SK-N-SH treated with all-trans-retinoic acid at 6 μM for 48 hours (cell line): Measurements from ENCODE around the gene RNF213.

Experiments used
- ATAC-seq: fragments of 200-7000 bp; cut with Tn5 transposase; 3 replicates; pipeline ENCODE4 v1.9.1; 2020; ENCODE audit warnings: mild to moderate bottlenecking, moderate library complexity
- ARNTL ChIP-seq: fragments of 450-650 bp; formaldehyde crosslinking; IDR thresholded peaks from 2 replicates; pipeline ENCODE4 v1.5.0; 2020; ENCODE audit warnings: low read depth, mild to moderate bottlenecking, moderate library complexity, borderline replicate concordance
- BACH2 ChIP-seq: fragments of 250-450 bp; sonication (Bioruptor Pico); IDR thresholded peaks from 2 replicates; pipeline ENCODE4 v1.9.0; 2021; ENCODE audit warnings: mild to moderate bottlenecking, borderline replicate concordance
- CSDC2 ChIP-seq: fragments of 250-450 bp; sonication (Bioruptor Pico); IDR thresholded peaks from 2 replicates; pipeline ENCODE4 v1.5.0; 2020; ENCODE audit warnings: mild to moderate bottlenecking, moderate library complexity
- ESRRG ChIP-seq: fragments of 250-450 bp; sonication (Bioruptor Pico); IDR thresholded peaks from 2 replicates; pipeline ENCODE4 v1.6.1; 2021; ENCODE audit warnings: mild to moderate bottlenecking
- GLIS3 ChIP-seq: fragments of 250-450 bp; sonication (Bioruptor Pico); IDR thresholded peaks from 2 replicates; pipeline ENCODE4 v1.5.0; 2020; ENCODE audit warnings: mild to moderate bottlenecking, moderate library complexity
- ISL1 ChIP-seq: fragments of 250-450 bp; sonication (Bioruptor Pico); IDR thresholded peaks from 2 replicates; pipeline ENCODE4 v2.1.2; 2022; ENCODE audit warnings: mild to moderate bottlenecking, moderate library complexity
- OSR1 ChIP-seq: fragments of 250-450 bp; sonication (Bioruptor Pico); IDR thresholded peaks from 2 replicates; pipeline ENCODE4 v1.8.0; 2022; ENCODE audit warnings: moderate library complexity, mild to moderate bottlenecking, inconsistent platforms
- POU6F1 ChIP-seq: fragments of 250-450 bp; sonication (Bioruptor Pico); IDR thresholded peaks from 2 replicates; pipeline ENCODE4 v1.8.0; 2021; ENCODE audit warnings: low read depth, mild to moderate bottlenecking, moderate library complexity, borderline replicate concordance
- PPARA ChIP-seq: fragments of 250-450 bp; sonication (Bioruptor Pico); IDR thresholded peaks from 2 replicates; pipeline ENCODE4 v1.5.0; 2020; ENCODE audit warnings: mild to moderate bottlenecking, borderline replicate concordance
- SNAI2 ChIP-seq: fragments of 250-450 bp; sonication (Bioruptor Pico); IDR thresholded peaks from 2 replicates; pipeline ENCODE4 v1.5.0; 2020; ENCODE audit warnings: mild to moderate bottlenecking, moderate library complexity
- TOX ChIP-seq: fragments of 250-450 bp; sonication (Bioruptor Pico); IDR thresholded peaks from 2 replicates; pipeline ENCODE4 v1.8.0; 2021; ENCODE audit warnings: mild to moderate bottlenecking, moderate library complexity, borderline replicate concordance
- ZC3H10 ChIP-seq: fragments of 250-450 bp; sonication (Bioruptor Pico); IDR thresholded peaks from 2 replicates; pipeline ENCODE4 v1.5.1; 2021; ENCODE audit warnings: mild to moderate bottlenecking, moderate library complexity
- ZFP3 ChIP-seq: fragments of 250-450 bp; sonication (Bioruptor Pico); IDR thresholded peaks from 2 replicates; pipeline ENCODE4 v1.5.0; 2020; ENCODE audit warnings: mild to moderate bottlenecking, moderate library complexity
- ZFP30 ChIP-seq: fragments of 450-650 bp; formaldehyde crosslinking; IDR thresholded peaks from 2 replicates; pipeline ENCODE4 v1.5.0; 2022; ENCODE audit warnings: mild to moderate bottlenecking, moderate library complexity
- ZNF565 ChIP-seq: fragments of 450-650 bp; formaldehyde crosslinking; conservative IDR thresholded peaks from 2 replicates; pipeline ENCODE4 v1.5.0; 2020; ENCODE audit warnings: low read depth, mild to moderate bottlenecking, moderate library complexity
- ZNF70 ChIP-seq: fragments of 450-650 bp; formaldehyde crosslinking; IDR thresholded peaks from 2 replicates; pipeline ENCODE4 v1.5.0; 2020; ENCODE audit warnings: mild to moderate bottlenecking, moderate library complexity
- ZNF8 ChIP-seq: fragments of 450-650 bp; formaldehyde crosslinking; IDR thresholded peaks from 2 replicates; pipeline ENCODE4 v1.5.0; 2020; ENCODE audit warnings: mild to moderate bottlenecking, moderate library complexity
- TF ChIP-seq, protein P1 (sequence below): fragments of 250-450 bp; sonication (Bioruptor Pico); IDR thresholded peaks from 2 replicates; pipeline ENCODE4 v1.5.0; 2020; ENCODE audit warnings: mild to moderate bottlenecking, moderate library complexity
- TF ChIP-seq, protein P2 (sequence below): fragments of 250-450 bp; sonication (Bioruptor Pico); IDR thresholded peaks from 2 replicates; pipeline ENCODE4 v1.8.0; 2020; ENCODE audit warnings: mild to moderate bottlenecking, moderate library complexity, borderline replicate concordance
- TF ChIP-seq, protein P3 (sequence below): fragments of 250-450 bp; sonication (Bioruptor Pico); IDR thresholded peaks from 2 replicates; pipeline ENCODE4 v1.5.1; 2020; ENCODE audit warnings: low read depth, mild to moderate bottlenecking, moderate library complexity
- TF ChIP-seq, protein P4 (sequence below): fragments of 250-450 bp; sonication (Bioruptor Pico); IDR thresholded peaks from 2 replicates; pipeline ENCODE4 v1.5.1; 2021; ENCODE audit warnings: mild to moderate bottlenecking, moderate library complexity

Gene RNF213

DNA sequence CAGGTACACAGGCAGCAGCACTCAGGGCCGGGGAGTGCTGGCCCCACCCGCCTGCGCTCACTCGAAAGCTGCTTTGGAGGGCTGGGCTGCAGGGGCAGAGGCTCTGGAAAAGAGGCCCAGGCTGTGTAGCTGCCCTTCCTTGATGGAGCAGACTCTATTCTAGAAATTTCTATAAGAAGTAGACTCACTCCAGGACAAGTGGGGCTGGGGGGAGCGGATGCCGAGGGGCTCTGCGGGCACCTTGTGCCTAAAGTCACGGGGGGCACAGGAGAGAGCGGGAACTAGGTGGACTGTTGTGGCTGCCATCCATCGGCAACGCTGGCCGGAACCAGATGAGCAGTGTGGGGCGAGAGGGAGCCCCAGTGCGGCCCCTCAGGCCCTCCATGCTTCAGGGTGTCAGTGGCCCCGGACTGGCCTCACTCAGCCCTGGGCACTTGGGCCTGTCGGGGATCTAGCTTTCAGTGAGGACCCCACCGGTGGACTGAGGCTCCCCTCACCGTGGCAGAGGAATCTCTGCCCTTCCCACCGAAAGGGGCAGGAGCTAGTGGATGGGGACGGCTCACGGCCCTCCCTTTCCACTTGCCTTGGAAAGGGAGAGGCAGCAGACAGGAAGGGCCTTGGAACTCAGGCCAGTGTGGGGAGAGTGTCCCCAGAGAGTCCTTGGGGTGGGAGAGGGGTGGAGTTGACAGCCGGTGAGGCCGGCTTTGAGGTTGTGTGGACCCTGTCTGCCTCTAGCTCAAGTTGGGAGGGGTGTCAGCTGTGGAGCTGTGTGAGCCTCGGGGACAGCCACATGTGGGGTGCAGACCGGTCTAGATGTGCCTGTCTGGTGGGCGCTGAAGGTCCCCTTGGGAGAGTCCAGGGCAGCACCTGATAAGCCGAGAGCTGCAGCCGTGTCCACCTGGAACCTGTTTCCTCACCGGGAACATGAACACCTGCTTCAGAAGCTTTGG, 170.9 kb downstream of the RNF213 start:
- ATAC-seq, result no peak
- TF ChIP-seq OSR1, result no peak
- no peak for TF ChIP-seq ESRRG (CRISPR knock-in tag)
- TF ChIP-seq ARNTL (CRISPR knock-in tag), result no peak
- no peak for TF ChIP-seq POU6F1
- no peak for TF ChIP-seq BACH2 (CRISPR knock-in tag)
- TF ChIP-seq, protein P1, sequence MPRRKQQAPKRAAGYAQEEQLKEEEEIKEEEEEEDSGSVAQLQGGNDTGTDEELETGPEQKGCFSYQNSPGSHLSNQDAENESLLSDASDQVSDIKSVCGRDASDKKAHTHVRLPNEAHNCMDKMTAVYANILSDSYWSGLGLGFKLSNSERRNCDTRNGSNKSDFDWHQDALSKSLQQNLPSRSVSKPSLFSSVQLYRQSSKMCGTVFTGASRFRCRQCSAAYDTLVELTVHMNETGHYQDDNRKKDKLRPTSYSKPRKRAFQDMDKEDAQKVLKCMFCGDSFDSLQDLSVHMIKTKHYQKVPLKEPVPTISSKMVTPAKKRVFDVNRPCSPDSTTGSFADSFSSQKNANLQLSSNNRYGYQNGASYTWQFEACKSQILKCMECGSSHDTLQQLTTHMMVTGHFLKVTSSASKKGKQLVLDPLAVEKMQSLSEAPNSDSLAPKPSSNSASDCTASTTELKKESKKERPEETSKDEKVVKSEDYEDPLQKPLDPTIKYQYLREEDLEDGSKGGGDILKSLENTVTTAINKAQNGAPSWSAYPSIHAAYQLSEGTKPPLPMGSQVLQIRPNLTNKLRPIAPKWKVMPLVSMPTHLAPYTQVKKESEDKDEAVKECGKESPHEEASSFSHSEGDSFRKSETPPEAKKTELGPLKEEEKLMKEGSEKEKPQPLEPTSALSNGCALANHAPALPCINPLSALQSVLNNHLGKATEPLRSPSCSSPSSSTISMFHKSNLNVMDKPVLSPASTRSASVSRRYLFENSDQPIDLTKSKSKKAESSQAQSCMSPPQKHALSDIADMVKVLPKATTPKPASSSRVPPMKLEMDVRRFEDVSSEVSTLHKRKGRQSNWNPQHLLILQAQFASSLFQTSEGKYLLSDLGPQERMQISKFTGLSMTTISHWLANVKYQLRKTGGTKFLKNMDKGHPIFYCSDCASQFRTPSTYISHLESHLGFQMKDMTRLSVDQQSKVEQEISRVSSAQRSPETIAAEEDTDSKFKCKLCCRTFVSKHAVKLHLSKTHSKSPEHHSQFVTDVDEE, result no peak
- TF ChIP-seq ZFP30 (CRISPR knock-in tag), result no peak
- TF ChIP-seq ZNF8 (CRISPR knock-in tag), result no peak
- TF ChIP-seq, protein P2, sequence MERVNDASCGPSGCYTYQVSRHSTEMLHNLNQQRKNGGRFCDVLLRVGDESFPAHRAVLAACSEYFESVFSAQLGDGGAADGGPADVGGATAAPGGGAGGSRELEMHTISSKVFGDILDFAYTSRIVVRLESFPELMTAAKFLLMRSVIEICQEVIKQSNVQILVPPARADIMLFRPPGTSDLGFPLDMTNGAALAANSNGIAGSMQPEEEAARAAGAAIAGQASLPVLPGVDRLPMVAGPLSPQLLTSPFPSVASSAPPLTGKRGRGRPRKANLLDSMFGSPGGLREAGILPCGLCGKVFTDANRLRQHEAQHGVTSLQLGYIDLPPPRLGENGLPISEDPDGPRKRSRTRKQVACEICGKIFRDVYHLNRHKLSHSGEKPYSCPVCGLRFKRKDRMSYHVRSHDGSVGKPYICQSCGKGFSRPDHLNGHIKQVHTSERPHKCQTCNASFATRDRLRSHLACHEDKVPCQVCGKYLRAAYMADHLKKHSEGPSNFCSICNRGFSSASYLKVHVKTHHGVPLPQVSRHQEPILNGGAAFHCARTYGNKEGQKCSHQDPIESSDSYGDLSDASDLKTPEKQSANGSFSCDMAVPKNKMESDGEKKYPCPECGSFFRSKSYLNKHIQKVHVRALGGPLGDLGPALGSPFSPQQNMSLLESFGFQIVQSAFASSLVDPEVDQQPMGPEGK (CRISPR knock-in tag), result no peak
- no peak for TF ChIP-seq TOX (CRISPR knock-in tag)
- TF ChIP-seq, all 23 proteins: peak for 0

- peak; percentile 10; the same call in 2 of the 3 replicates for ATAC-seq
- TF ChIP-seq, protein P3, sequence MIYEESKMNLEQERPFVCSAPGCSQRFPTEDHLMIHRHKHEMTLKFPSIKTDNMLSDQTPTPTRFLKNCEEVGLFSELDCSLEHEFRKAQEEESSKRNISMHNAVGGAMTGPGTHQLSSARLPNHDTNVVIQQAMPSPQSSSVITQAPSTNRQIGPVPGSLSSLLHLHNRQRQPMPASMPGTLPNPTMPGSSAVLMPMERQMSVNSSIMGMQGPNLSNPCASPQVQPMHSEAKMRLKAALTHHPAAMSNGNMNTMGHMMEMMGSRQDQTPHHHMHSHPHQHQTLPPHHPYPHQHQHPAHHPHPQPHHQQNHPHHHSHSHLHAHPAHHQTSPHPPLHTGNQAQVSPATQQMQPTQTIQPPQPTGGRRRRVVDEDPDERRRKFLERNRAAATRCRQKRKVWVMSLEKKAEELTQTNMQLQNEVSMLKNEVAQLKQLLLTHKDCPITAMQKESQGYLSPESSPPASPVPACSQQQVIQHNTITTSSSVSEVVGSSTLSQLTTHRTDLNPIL (CRISPR knock-in tag), result no peak
- TF ChIP-seq ZFP30 (CRISPR knock-in tag) (no peak), ZNF8 (CRISPR knock-in tag) (no peak), ISL1 (CRISPR knock-in tag) (no peak), PPARA (CRISPR knock-in tag) (no peak), POU6F1 (no peak), GLIS3 (no peak), ZC3H10 (CRISPR knock-in tag) (no peak), ZNF70 (CRISPR knock-in tag) (no peak), SNAI2 (CRISPR knock-in tag) (no peak), CSDC2 (no peak), ZNF565 (CRISPR knock-in tag) (no peak), ZFP3 (CRISPR knock-in tag) (no peak), OSR1 (no peak)
- TF ChIP-seq, protein P4, sequence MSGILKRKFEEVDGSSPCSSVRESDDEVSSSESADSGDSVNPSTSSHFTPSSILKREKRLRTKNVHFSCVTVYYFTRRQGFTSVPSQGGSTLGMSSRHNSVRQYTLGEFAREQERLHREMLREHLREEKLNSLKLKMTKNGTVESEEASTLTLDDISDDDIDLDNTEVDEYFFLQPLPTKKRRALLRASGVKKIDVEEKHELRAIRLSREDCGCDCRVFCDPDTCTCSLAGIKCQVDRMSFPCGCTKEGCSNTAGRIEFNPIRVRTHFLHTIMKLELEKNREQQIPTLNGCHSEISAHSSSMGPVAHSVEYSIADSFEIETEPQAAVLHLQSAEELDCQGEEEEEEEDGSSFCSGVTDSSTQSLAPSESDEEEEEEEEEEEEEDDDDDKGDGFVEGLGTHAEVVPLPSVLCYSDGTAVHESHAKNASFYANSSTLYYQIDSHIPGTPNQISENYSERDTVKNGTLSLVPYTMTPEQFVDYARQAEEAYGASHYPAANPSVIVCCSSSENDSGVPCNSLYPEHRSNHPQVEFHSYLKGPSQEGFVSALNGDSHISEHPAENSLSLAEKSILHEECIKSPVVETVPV (CRISPR knock-in tag), result no peak
- TF ChIP-seq, protein P2 (CRISPR knock-in tag), result no peak
Measured at GRCh38 chr17:80432350-80432955, 171.8 kb downstream of the RNF213 start.
